ENCODE measurements around the gene CDCA4. TPM values are rescaled to one million over a fixed set of nuclear protein-coding genes. Genes with fewer than 3 reads are reported as not detected.

CDCA4 gene
- total RNA-seq, 1 donor from 2014 or later: 23.6 TPM

GRCh38 chr14:105013150-105013785, 7.6 kb downstream of the CDCA4 start:
- no peak for DNase-seq

GRCh38 chr14:105012171-105012985, 8.5 kb downstream of the CDCA4 start:
- no peak for DNase-seq

GRCh38 chr14:105011312-105011990, 9.4 kb downstream of the CDCA4 start:
- no peak for DNase-seq

GRCh38 chr14:105010891-105011291, 10.0 kb downstream of the CDCA4 start:
- DNase-seq: no peak

- DNase-seq: no peak
These were observed 10.8 kb downstream of the CDCA4 start for GRCh38 chr14:105010106-105010505.

DNA sequence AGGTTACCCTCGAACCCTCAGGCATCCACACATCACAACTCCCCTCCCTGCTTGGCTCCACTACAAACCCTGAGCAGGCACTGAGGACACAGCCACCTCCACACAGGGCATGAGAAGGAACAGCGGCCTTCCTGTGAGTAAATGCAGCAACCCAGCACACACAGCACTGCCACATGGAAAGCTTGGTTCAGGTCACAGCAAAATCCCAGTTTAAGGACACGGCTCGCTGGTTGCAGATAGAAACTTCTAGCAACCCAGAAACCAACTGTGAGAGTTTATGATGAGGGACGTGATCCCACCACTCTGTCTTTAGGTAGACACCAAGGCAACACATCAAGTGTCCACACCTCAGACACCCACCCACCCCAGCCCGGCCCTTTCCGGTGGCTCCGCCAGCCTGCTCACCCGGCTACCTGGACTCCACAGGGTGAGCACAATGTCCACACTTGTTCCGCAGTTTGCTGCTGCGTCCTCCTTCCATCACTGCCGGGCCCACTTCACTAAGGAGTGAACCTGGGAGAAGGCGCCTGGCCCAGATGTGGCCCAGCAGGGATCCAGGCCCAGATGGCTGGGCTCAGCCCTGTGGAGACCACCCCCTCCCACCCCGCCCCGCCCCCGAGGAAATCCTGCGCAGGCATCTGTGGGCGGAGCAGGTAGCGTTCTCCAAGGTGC, 13.2 kb downstream of the CDCA4 start:
- DNase-seq: no peak

DNA sequence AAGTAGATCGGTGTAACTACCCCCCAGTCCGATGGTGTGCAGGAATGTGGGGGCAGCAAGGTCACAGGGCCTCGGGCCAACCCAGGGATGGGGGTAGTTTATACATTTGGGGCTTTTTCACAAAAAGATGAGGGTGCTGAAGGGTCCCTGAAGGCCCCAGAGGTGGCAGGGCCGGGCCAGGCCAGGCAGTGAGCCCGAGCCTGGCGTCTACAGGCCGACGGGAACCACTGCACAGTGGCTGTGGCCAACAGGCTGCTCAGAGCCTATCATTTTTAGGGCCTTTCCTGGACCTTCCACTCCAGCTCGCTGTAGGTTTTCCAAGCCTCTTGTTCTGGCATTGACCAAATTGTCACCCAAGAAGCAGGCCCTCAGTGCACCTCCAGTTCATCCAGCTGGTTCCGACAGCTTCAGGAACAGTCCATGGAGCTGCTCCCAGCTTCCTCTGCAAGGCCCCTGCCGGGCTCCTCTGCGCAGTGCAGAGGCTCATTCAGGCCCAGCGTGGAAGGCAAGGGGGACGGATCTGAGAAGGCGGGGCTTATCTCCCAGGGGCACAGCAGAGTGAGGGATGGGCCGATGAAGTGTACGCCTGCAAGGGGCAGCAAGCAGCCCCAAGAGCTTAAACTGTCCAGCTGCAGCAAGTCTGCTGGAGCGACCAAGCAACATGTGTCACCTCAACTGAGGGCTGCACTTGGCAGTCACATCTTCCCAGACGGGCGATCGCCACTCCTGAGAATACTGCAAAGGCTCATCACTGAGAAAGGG, 13.9 kb downstream of the CDCA4 start:
- DNase-seq: no peak

GRCh38 chr14:105005929-105006830, 14.7 kb downstream of the CDCA4 start:
- DNase-seq: no peak

DNA sequence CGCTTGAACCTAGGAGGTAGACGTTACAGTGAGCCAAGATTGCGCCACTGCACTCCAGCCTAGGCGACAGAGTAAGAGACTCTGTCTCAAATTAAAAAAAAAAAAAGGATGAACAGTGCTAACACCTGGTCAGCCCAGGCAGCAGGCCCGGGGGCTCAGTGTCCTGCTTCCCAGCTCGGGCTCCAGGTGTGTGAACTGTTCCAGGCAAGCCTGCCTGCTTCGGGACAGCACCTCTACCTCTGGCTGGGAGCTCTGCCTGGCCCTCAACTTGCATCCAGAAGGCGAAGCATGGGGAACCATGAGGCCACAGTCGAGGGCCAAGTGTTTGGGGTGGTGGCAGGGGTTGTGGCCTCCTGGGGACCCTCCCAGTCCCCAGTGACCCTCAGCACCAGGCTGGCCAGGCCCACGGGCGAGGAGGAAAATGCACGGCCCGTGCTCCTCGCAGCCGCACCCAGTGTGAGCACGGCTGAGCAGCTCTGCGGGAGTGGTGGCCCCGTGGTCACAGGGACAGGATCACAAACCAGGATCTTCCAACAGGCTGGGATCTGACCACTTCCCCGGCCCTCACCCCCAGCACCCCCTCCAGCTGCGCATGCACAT, 15.5 kb downstream of the CDCA4 start:
- no peak for DNase-seq

DNA sequence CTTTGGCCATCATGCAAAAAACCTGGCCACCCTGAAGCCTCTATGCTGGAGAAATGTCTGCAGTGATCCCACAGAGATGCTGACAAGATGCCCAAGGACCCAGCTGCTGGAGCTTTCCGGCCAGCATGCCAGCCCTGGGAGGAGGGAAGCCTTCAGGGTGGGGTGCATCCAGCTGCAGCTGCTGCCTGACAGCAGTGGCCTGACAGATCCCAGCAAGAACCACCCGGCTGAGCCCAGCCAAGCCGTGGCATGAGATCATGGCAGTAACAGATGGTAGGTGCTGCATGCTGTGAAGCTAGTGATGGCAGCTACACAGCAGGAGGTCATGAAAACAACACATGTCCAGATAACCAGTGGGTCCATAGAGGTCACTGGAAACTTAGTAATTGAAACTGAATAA, 21.5 kb downstream of the CDCA4 start:
- no peak for DNase-seq

GRCh38 chr14:104998801-104999200, 22.1 kb downstream of the CDCA4 start:
- no peak for DNase-seq

DNA sequence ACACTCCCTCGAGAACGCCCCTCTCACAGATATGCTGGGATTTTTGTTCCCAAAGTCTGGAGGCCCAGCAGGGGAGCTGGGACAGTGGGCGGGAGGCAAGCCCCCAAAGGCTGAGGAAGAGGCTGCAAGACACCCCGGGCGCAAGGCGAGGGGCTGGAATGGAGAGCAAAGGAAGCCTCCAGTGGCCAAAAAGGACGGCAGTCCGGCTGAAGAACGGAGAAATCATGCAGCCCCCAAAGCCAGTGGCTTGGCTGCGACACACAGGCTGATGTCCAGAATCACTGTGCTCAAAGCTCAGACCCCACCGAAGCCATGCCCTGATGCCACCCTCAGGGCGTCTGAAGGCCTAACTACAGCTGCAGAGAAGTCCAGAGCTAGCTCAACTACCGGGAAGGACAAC, 24.4 kb downstream of the CDCA4 start:
- no peak for DNase-seq

GRCh38 chr14:104996032-104996431, 24.9 kb downstream of the CDCA4 start:
- no peak for DNase-seq

- no peak for DNase-seq
These were observed 25.9 kb downstream of the CDCA4 start for GRCh38 chr14:104994978-104995377.

- no peak for DNase-seq
These were observed 26.9 kb downstream of the CDCA4 start for GRCh38 chr14:104993808-104994591.

- DNase-seq: no peak
These were observed 27.6 kb downstream of the CDCA4 start for GRCh38 chr14:104993306-104993705.

DNA sequence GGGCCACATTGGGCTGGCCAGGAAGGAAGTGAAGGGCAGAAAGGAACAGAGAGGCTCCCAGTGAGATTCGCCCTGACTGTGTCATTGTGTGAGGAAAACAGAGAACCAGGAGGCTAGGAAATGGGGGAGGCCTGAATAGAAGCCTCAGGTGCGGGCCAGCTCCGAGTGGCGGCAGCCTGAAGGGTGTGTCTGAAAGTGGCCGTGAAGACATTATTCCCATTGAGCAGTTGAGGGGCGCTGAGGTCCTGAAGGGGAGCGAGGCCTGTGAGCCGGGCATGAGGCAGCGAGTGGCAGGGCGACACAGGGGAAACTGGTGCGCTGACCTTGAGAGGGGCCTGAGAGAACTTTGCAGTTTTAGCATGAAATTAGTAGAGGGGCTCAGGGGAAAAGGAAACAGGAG, 28.4 kb downstream of the CDCA4 start:
- no peak for DNase-seq

DNA sequence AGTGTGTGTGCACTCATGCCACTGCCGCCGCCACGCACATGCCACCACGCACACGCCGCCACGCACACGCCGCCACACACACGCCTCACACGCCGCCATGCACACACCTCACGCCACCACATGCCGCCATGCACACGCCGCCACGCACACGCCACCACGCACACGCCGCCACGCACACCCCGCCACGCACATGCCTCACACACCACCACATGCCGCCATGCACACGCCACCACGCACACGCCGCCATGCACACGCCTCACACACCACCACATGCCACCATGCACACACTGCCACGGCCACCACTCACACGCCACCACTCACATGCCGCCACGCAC, 29.0 kb downstream of the CDCA4 start:
- no peak for DNase-seq

DNA sequence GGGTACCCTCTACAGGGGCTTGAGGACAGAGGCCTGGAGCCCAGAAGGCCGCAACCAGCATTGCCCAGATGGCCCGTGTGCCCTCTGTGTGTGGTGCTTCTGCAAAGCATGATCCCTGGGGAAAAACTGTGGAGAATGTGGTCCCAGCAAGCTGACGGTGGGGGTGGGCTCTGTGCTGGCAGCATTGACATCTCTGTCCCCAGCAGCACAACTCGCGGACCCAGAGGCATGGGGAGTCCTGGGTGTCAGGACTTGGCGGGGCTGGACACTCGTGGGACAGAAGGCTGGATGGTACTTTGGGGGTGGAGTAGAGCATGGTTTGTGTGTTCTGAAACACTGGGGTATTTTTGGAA, 31.0 kb downstream of the CDCA4 start:
- no peak for DNase-seq
